ENCODE measurements around the gene NANS. TPM values are rescaled to one million over a fixed set of nuclear protein-coding genes. Genes with fewer than 3 reads are reported as not detected.

NANS gene
- total and polyA plus RNA-seq, 10 of the 15 experiments (the other 5 are each of a cell fraction or from before 2014, with no cell fraction given): 21.0 to 126 (median 52.3) TPM

GRCh38 chr9:98083061-98083501 lies 26.5 kb downstream of the NANS start:
- no TSS peak for BruUV-seq (replicated peaks)
- WGBS (ENCODE audit: insufficient coverage, insufficient replicate concordance, low lambda C conversion rate, missing lambda C conversion rate): 67% methylated on average over 2 of the region's 2 CpGs
- POLR2A ChIA-PET: no interaction called here
- no peak for FAIRE-seq
- H3K79me2 ChIP-seq (ENCODE audit: control insufficient read depth, insufficient read depth, low read length): no peaks in the 10 kb centered on the region
- RAD21 ChIA-PET (ENCODE audit: unreplicated experiment): no interaction called here
- H3K27ac ChIP-seq (ENCODE audit: control insufficient read depth, insufficient read depth): no peak overlapping the region
- H3K9me3 ChIP-seq (replicated peaks; ENCODE audit: control insufficient read depth, insufficient read depth, low read length): no peaks in the 10 kb centered on the region
- in situ Hi-C loops (cut with MboI) (no loop called here), intact Hi-C loops (cut with micrococcal nuclease; ENCODE audit: unreplicated experiment) (no loop called here)
- no peak for TF ChIP-seq PKNOX1 (IDR thresholded peaks at IDR 0.05)
- no peak for TF ChIP-seq RUNX3 (IDR thresholded peaks at IDR 0.05; ENCODE audit: low read length)
- no peak for TF ChIP-seq PAX5 (IDR thresholded peaks at IDR 0.05; ENCODE audit: borderline replicate concordance, low read depth, low read length)
- TF ChIP-seq CEBPZ (IDR thresholded peaks at IDR 0.05; ENCODE audit: low read depth, low read length): no peak
- TF ChIP-seq ATF7 (IDR thresholded peaks at IDR 0.05; ENCODE audit: low read depth): no peak
- no peak for TF ChIP-seq ESRRA (IDR thresholded peaks at IDR 0.05; ENCODE audit: low read length)
- TF ChIP-seq ZBTB11 (CRISPR knock-in tag; IDR thresholded peaks at IDR 0.05): no peak
- no peak overlapping the region for H3K4me3 ChIP-seq
- no peaks in the 10 kb centered on the region for H3K4me1 ChIP-seq (ENCODE audit: control insufficient read depth, insufficient read depth, low read length)
- H2AFZ ChIP-seq (ENCODE audit: control insufficient read depth, low read depth, low read length): no peak overlapping the region
- H3K27me3 ChIP-seq (replicated peaks in 1 of 2; ENCODE audit: control insufficient read depth in 2 of 2, insufficient read depth in 2 of 2, low read length in 1 of 2): no peaks in the 10 kb centered on the region
- no peaks in the 10 kb centered on the region for H4K20me1 ChIP-seq (ENCODE audit: control insufficient read depth, insufficient read depth)
- CTCF ChIA-PET: no interaction called here
- H3K4me2 ChIP-seq (ENCODE audit: control insufficient read depth, insufficient read depth): no peak overlapping the region
- DNase-seq (ENCODE audit: low read depth, low spot score): no peak
- peaks cover 28 to 44% of the 10 kb centered on the region in 2 experiments for H3K36me3 ChIP-seq (ENCODE audit: control insufficient read depth in 2 of 2, insufficient read depth in 2 of 2, low read length in 1 of 2)
- SMC1A ChIA-PET (ENCODE audit: uncharacterized antibody, unreplicated experiment): no interaction called here
- H3K9ac ChIP-seq (ENCODE audit: control insufficient read depth, insufficient read depth, low read length): no peak overlapping the region
- ATAC-seq: no peak

Data from GM12878 (cell line).